GM23338 (cell line): Measurements from ENCODE around the gene RPS6KA4. TPM values are rescaled to one million over a fixed set of nuclear protein-coding genes. Genes with fewer than 3 reads are reported as not detected.

ENCODE experiments used
- ATAC-seq: fragments of 200-7000 bp; cut with Tn5 transposase; 3 replicates; pipeline ENCODE4 v1.9.1; 2020
- DNase-seq: peaks from one replicate; pipeline ENCODE4 v3.0.0-alpha.2; 2015; ENCODE audit warnings: low spot score
- H2AFZ ChIP-seq: fragments of 200-600 bp; sonication (generic); 2 replicates; pipeline ENCODE4 v1.8.0; 2016; ENCODE audit warnings: antibody characterized with exemption, mild to moderate bottlenecking, moderate library complexity
- H3F3A ChIP-seq: fragments of 200-600 bp; sonication (generic); replicated peaks from 2 replicates; pipeline ENCODE4 v1.8.0; 2017; ENCODE audit warnings: antibody characterized with exemption, mixed run types, low read depth
- H3K27ac ChIP-seq: fragments of 200-600 bp; sonication (generic); 2 replicates; pipeline ENCODE4 v1.6.1; 2016; ENCODE audit warnings: low read depth
- H3K27me3 ChIP-seq: fragments of 200-600 bp; sonication (generic); 2 replicates; pipeline ENCODE4 v1.8.0; 2016; ENCODE audit warnings: mild to moderate bottlenecking, mixed run types, moderate library complexity; ENCODE audit not compliant: insufficient read depth
- H3K36me3 ChIP-seq: fragments of 200-600 bp; sonication (generic); 2 replicates; pipeline ENCODE4 v1.8.0; 2016; ENCODE audit warnings: mild to moderate bottlenecking; ENCODE audit not compliant: insufficient read depth
- H3K4me1 ChIP-seq: fragments of 200-600 bp; sonication (generic); 2 replicates; pipeline ENCODE4 v1.8.0; 2016; ENCODE audit warnings: mild to moderate bottlenecking, moderate library complexity; ENCODE audit not compliant: insufficient read depth
- H3K4me2 ChIP-seq: fragments of 200-600 bp; sonication (generic); 2 replicates; pipeline ENCODE4 v1.7.1; 2017; ENCODE audit warnings: mixed run types
- H3K4me3 ChIP-seq: fragments of 200-600 bp; sonication (generic); 2 replicates; pipeline ENCODE4 v1.6.1; 2016; ENCODE audit warnings: mixed run types
- H3K79me2 ChIP-seq: fragments of 200-600 bp; sonication (generic); replicated peaks from 2 replicates; pipeline ENCODE4 v1.8.0; 2017; ENCODE audit warnings: mild to moderate bottlenecking; ENCODE audit not compliant: insufficient read depth
- H3K9me2 ChIP-seq: fragments of 200-600 bp; sonication (generic); 2 replicates; pipeline ENCODE4 v1.8.0; 2017; ENCODE audit not compliant: insufficient read depth
- H4K20me1 ChIP-seq: fragments of 200-600 bp; sonication (generic); replicated peaks from 2 replicates; pipeline ENCODE4 v1.8.0; 2017; ENCODE audit warnings: mild to moderate bottlenecking; ENCODE audit not compliant: insufficient read depth
- H3K27ac Mint-ChIP-seq: 2 replicates; pipeline ENCODE4 v1.8.0; 2020; ENCODE audit warnings: inconsistent platforms, mild to moderate bottlenecking, moderate library complexity, mixed read lengths
- H3K27me3 Mint-ChIP-seq: 3 replicates; pipeline ENCODE4 v1.8.0; 2022; ENCODE audit warnings: low read depth, mild to moderate bottlenecking, moderate library complexity, mixed read lengths, inconsistent platforms; ENCODE audit not compliant: insufficient read depth, poor library complexity
- H3K36me3 Mint-ChIP-seq: 3 replicates; pipeline ENCODE4 v1.8.0; 2021; ENCODE audit warnings: low read depth, mild to moderate bottlenecking, inconsistent platforms, moderate library complexity, mixed read lengths
- H3K4me1 Mint-ChIP-seq: 3 replicates; pipeline ENCODE4 v1.8.0; 2020; ENCODE audit warnings: mild to moderate bottlenecking, inconsistent platforms, mixed read lengths
- H3K4me3 Mint-ChIP-seq: 3 replicates; pipeline ENCODE4 v1.8.0; 2021; ENCODE audit warnings: moderate library complexity, mild to moderate bottlenecking, inconsistent platforms, mixed read lengths
- H3K9me3 Mint-ChIP-seq: 3 replicates; pipeline ENCODE4 v1.8.0; 2020; ENCODE audit warnings: moderate library complexity, mild to moderate bottlenecking, inconsistent platforms, mixed read lengths
- CREB1 ChIP-seq: fragments of 250-450 bp; sonication (Bioruptor Pico); IDR thresholded peaks from 2 replicates; pipeline ENCODE4 v1.5.0; 2020; ENCODE audit warnings: low read depth, mild to moderate bottlenecking, moderate library complexity
- EZH2 ChIP-seq: fragments of 200-600 bp; sonication (generic); IDR thresholded peaks from one replicate; pipeline ENCODE4 v1.8.0; 2017; ENCODE audit warnings: antibody characterized with exemption, mild to moderate bottlenecking, low read depth; ENCODE audit not compliant: unreplicated experiment
- EZH2phosphoT487 ChIP-seq: fragments of 200-600 bp; sonication (generic); IDR thresholded peaks from one replicate; pipeline ENCODE4 v1.8.1; 2018; ENCODE audit warnings: antibody characterized with exemption; ENCODE audit not compliant: unreplicated experiment
- JUNB ChIP-seq: IDR thresholded peaks from one replicate; pipeline ENCODE4 v1.6.1; 2016; ENCODE audit warnings: antibody characterized with exemption; ENCODE audit not compliant: unreplicated experiment
- NANOG ChIP-seq: IDR thresholded peaks from 2 replicates; pipeline ENCODE4 v1.6.1; 2016; ENCODE audit warnings: antibody characterized with exemption, borderline replicate concordance
- POLR2AphosphoS5 ChIP-seq: IDR thresholded peaks from 2 replicates; pipeline ENCODE4 v1.6.1; 2016; ENCODE audit warnings: antibody characterized with exemption, low read depth
- ZNF114 ChIP-seq: fragments of 250-450 bp; sonication (Bioruptor Pico); IDR thresholded peaks from 2 replicates; pipeline ENCODE4 v1.5.0; 2020; ENCODE audit warnings: mild to moderate bottlenecking, moderate library complexity
- polyA plus RNA-seq: library from polyadenylated mRNA; unstranded; fragments of >200 nt; fragmentation: Nextera tagmentation; extraction: Ambion mirVana; gene quantifications from 2 replicates; pipeline ENCODE4 v1.2.1, GENCODE V29; 2016
- total RNA-seq: library from RNA; depleted of rRNA; stranded (reverse); fragments of >200 nt; shearing (Covaris generic); gene quantifications from 2 replicates; pipeline ENCODE4 v1.2.3, GENCODE V29; 2014
- TF ChIP-seq, protein P1 (sequence below): IDR thresholded peaks from 2 replicates; pipeline ENCODE4 v1.6.1; 2016; ENCODE audit warnings: antibody characterized with exemption
- TF ChIP-seq, protein P2 (sequence below): fragments of 250-450 bp; sonication (Bioruptor Pico); IDR thresholded peaks from 2 replicates; pipeline ENCODE4 v1.5.0; 2020; ENCODE audit warnings: mild to moderate bottlenecking, moderate library complexity
- TF ChIP-seq, protein P3 (sequence below): IDR thresholded peaks from one replicate; pipeline ENCODE4 v1.6.1; 2018; ENCODE audit warnings: antibody characterized with exemption; ENCODE audit not compliant: unreplicated experiment

The RPS6KA4 gene
- total and polyA plus RNA-seq, 2 experiments from 2014 or later = 3.5 to 19.9 TPM

DNA sequence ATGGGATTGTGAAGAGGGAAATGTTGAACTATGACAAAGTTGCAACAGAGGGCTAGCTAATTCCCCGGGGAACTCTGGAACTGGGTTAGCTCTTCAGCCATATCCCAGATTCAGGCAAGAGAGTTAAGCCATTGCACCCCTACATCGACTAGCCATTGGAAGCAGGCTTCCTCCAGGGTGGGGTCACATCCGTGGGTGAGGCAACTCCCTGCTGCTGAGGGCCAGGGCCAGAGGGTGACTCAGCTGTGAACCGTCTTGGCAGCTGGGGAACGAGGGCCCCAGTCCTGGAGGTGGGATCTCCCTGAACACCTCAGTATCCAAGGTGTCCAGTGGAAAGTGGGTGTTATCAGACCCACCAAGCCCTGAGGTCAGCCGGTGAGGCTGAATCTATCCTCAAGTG, 41.1 kb downstream of the RPS6KA4 start:
- H3K9me3 Mint-ChIP-seq = peaks cover 8% of the 10 kb centered on the region; the same call in 2 of the 3 replicates

DNA sequence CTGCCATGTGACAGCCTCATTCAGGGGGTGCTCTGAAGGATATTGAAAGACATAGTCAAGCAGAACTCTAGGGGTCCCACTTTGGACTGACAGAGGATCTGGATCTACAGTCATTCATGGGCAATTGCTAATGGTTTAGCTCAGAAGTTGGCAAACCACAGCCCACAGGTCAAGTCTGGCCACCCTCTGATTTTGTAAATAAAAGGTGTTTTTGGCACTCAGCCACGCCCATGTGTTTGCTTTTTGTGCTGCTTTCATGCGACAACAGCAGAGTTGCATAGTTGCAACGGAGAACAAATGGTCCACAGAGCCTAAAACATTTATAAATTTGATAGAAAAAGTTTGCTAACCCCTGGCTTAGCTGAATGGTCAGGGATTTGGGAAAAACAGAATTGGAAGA, 41.7 kb downstream of the RPS6KA4 start:
- Histone ChIP-seq H4K20me1 (no peaks in the 10 kb centered on the region), H2AFZ (no peak overlapping the region), H3K36me3 (no peaks in the 10 kb centered on the region), H3K4me2 (no peak overlapping the region), H3K4me3 (no peak overlapping the region), H3K27me3 (no peaks in the 10 kb centered on the region), H3K4me1 (peaks cover 11% of the 10 kb centered on the region), H3K27ac (no peak overlapping the region), H3F3A (peaks cover 5% of the 10 kb centered on the region; the same call in 1 of the 2 replicates), H3K79me2 (no peaks in the 10 kb centered on the region), H3K9me2 (no peaks in the 10 kb centered on the region)
- H3K27me3 Mint-ChIP-seq = peaks cover 24% of the 10 kb centered on the region
- H3K27ac Mint-ChIP-seq = no peak overlapping the region
- H3K36me3 Mint-ChIP-seq = peaks cover 2% of the 10 kb centered on the region; the same call in 1 of the 3 replicates
- no peak overlapping the region for H3K4me3 Mint-ChIP-seq
- peaks cover 16% of the 10 kb centered on the region for H3K4me1 Mint-ChIP-seq
- H3K9me3 Mint-ChIP-seq = peaks cover 8% of the 10 kb centered on the region; the same call in 2 of the 3 replicates
- ATAC-seq (no peak), DNase-seq (no peak)
- TF ChIP-seq NANOG (no peak), EZH2phosphoT487 (no peak), ZNF114 (CRISPR knock-in tag) (no peak), EZH2 (no peak), CREB1 (CRISPR knock-in tag) (no peak), JUNB (no peak)
- TF ChIP-seq, protein P1, sequence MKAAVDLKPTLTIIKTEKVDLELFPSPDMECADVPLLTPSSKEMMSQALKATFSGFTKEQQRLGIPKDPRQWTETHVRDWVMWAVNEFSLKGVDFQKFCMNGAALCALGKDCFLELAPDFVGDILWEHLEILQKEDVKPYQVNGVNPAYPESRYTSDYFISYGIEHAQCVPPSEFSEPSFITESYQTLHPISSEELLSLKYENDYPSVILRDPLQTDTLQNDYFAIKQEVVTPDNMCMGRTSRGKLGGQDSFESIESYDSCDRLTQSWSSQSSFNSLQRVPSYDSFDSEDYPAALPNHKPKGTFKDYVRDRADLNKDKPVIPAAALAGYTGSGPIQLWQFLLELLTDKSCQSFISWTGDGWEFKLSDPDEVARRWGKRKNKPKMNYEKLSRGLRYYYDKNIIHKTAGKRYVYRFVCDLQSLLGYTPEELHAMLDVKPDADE = no peak
- TF ChIP-seq, protein P2, sequence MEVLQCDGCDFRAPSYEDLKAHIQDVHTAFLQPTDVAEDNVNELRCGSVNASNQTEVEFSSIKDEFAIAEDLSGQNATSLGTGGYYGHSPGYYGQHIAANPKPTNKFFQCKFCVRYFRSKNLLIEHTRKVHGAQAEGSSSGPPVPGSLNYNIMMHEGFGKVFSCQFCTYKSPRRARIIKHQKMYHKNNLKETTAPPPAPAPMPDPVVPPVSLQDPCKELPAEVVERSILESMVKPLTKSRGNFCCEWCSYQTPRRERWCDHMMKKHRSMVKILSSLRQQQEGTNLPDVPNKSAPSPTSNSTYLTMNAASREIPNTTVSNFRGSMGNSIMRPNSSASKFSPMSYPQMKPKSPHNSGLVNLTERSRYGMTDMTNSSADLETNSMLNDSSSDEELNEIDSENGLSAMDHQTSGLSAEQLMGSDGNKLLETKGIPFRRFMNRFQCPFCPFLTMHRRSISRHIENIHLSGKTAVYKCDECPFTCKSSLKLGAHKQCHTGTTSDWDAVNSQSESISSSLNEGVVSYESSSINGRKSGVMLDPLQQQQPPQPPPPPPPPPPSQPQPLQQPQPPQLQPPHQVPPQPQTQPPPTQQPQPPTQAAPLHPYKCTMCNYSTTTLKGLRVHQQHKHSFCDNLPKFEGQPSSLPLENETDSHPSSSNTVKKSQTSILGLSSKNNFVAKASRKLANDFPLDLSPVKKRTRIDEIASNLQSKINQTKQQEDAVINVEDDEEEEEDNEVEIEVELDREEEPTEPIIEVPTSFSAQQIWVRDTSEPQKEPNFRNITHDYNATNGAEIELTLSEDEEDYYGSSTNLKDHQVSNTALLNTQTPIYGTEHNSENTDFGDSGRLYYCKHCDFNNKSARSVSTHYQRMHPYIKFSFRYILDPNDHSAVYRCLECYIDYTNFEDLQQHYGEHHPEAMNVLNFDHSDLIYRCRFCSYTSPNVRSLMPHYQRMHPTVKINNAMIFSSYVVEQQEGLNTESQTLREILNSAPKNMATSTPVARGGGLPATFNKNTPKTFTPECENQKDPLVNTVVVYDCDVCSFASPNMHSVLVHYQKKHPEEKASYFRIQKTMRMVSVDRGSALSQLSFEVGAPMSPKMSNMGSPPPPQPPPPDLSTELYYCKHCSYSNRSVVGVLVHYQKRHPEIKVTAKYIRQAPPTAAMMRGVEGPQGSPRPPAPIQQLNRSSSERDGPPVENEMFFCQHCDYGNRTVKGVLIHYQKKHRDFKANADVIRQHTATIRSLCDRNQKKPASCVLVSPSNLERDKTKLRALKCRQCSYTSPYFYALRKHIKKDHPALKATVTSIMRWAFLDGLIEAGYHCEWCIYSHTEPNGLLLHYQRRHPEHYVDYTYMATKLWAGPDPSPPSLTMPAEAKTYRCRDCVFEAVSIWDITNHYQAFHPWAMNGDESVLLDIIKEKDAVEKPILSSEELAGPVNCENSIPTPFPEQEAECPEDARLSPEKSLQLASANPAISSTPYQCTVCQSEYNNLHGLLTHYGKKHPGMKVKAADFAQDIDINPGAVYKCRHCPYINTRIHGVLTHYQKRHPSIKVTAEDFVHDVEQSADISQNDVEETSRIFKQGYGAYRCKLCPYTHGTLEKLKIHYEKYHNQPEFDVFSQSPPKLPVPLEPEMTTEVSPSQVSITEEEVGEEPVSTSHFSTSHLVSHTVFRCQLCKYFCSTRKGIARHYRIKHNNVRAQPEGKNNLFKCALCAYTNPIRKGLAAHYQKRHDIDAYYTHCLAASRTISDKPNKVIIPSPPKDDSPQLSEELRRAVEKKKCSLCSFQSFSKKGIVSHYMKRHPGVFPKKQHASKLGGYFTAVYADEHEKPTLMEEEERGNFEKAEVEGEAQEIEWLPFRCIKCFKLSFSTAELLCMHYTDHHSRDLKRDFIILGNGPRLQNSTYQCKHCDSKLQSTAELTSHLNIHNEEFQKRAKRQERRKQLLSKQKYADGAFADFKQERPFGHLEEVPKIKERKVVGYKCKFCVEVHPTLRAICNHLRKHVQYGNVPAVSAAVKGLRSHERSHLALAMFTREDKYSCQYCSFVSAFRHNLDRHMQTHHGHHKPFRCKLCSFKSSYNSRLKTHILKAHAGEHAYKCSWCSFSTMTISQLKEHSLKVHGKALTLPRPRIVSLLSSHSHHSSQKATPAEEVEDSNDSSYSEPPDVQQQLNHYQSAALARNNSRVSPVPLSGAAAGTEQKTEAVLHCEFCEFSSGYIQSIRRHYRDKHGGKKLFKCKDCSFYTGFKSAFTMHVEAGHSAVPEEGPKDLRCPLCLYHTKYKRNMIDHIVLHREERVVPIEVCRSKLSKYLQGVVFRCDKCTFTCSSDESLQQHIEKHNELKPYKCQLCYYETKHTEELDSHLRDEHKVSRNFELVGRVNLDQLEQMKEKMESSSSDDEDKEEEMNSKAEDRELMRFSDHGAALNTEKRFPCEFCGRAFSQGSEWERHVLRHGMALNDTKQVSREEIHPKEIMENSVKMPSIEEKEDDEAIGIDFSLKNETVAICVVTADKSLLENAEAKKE (CRISPR knock-in tag) = no peak

More for the DNA sequence above, 41.1 kb downstream of the RPS6KA4 start:
- Histone ChIP-seq H3K4me1 (peaks cover 16% of the 10 kb centered on the region), H3K4me3 (no peak overlapping the region), H2AFZ (no peak overlapping the region), H3K36me3 (no peaks in the 10 kb centered on the region), H3K4me2 (no peak overlapping the region), H3K9me2 (no peaks in the 10 kb centered on the region), H3K79me2 (no peaks in the 10 kb centered on the region), H3K27me3 (no peaks in the 10 kb centered on the region), H3F3A (peaks cover 5% of the 10 kb centered on the region; the same call in 1 of the 2 replicates), H4K20me1 (no peaks in the 10 kb centered on the region), H3K27ac (no peak overlapping the region)
- Mint-ChIP-seq H3K4me3 (no peak overlapping the region), H3K27me3 (peaks cover 27% of the 10 kb centered on the region), H3K36me3 (peaks cover 2% of the 10 kb centered on the region; the same call in 1 of the 3 replicates), H3K27ac (no peak overlapping the region), H3K4me1 (peaks cover 20% of the 10 kb centered on the region)
- ATAC-seq (no peak), DNase-seq (no peak)
- no peak for TF ChIP-seq EZH2
- TF ChIP-seq CREB1 (CRISPR knock-in tag) = no peak
- no peak for TF ChIP-seq POLR2AphosphoS5
- TF ChIP-seq, protein P3, sequence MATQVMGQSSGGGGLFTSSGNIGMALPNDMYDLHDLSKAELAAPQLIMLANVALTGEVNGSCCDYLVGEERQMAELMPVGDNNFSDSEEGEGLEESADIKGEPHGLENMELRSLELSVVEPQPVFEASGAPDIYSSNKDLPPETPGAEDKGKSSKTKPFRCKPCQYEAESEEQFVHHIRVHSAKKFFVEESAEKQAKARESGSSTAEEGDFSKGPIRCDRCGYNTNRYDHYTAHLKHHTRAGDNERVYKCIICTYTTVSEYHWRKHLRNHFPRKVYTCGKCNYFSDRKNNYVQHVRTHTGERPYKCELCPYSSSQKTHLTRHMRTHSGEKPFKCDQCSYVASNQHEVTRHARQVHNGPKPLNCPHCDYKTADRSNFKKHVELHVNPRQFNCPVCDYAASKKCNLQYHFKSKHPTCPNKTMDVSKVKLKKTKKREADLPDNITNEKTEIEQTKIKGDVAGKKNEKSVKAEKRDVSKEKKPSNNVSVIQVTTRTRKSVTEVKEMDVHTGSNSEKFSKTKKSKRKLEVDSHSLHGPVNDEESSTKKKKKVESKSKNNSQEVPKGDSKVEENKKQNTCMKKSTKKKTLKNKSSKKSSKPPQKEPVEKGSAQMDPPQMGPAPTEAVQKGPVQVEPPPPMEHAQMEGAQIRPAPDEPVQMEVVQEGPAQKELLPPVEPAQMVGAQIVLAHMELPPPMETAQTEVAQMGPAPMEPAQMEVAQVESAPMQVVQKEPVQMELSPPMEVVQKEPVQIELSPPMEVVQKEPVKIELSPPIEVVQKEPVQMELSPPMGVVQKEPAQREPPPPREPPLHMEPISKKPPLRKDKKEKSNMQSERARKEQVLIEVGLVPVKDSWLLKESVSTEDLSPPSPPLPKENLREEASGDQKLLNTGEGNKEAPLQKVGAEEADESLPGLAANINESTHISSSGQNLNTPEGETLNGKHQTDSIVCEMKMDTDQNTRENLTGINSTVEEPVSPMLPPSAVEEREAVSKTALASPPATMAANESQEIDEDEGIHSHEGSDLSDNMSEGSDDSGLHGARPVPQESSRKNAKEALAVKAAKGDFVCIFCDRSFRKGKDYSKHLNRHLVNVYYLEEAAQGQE = no peak
- TF ChIP-seq NANOG = no peak
